ENCODE data around the gene NGLY1. TPM values are rescaled to one million over a fixed set of nuclear protein-coding genes. Genes with fewer than 3 reads are reported as not detected.

The NGLY1 gene
- total RNA-seq, 6 experiments from 2014 or later, result 20.8 to 53.1 (median 21.4) TPM

- WGBS (ENCODE audit: insufficient coverage, low coverage, low lambda C conversion rate, missing lambda C conversion rate), result 67% methylated on average over 1 of the region's 1 CpG
- H3K36me3 ChIP-seq, result no peaks in the 10 kb centered on the region
- intact Hi-C loops (cut with DNase I), result no loop called here
- ATAC-seq (no peak), DNase-seq (no peak)
- H3K4me3 ChIP-seq, result no peak overlapping the region
- H3K27me3 ChIP-seq, result no peaks in the 10 kb centered on the region
- no peaks in the 10 kb centered on the region for H3K4me1 ChIP-seq
- H3K9me3 ChIP-seq, result no peaks in the 10 kb centered on the region
- no peak for TF ChIP-seq POLR2A (IDR thresholded peaks at IDR 0.05)
- TF ChIP-seq CTCF (IDR thresholded peaks at IDR 0.05), result no peak
- H3K27ac ChIP-seq, result no peak overlapping the region
Measured at GRCh38 chr3:25692341-25692740, 90.9 kb downstream of the NGLY1 start.

- ATAC-seq (no peak), DNase-seq (no peak)
- Histone ChIP-seq H3K4me3 (no peak overlapping the region), H3K27ac (no peak overlapping the region), H3K9me3 (no peaks in the 10 kb centered on the region), H3K36me3 (no peaks in the 10 kb centered on the region), H3K27me3 (no peaks in the 10 kb centered on the region), H3K4me1 (no peaks in the 10 kb centered on the region)
- intact Hi-C loops (cut with DNase I), result no loop called here
- WGBS (ENCODE audit: insufficient coverage, low coverage, low lambda C conversion rate, missing lambda C conversion rate), result 67% methylated on average over 2 of the region's 2 CpGs
- TF ChIP-seq CTCF (IDR thresholded peaks at IDR 0.05), result no peak
- no peak for TF ChIP-seq POLR2A (IDR thresholded peaks at IDR 0.05)
Measured at GRCh38 chr3:25690768-25691533, 92.3 kb downstream of the NGLY1 start.

GRCh38 chr3:25689226-25689625, 94.0 kb downstream of the NGLY1 start:
- no peaks in the 10 kb centered on the region for H3K9me3 ChIP-seq
- intact Hi-C loops (cut with DNase I), result no loop called here
- no peak for TF ChIP-seq POLR2A (IDR thresholded peaks at IDR 0.05)
- TF ChIP-seq CTCF (IDR thresholded peaks at IDR 0.05), result no peak
- ATAC-seq (no peak), DNase-seq (no peak)
- no peak overlapping the region for H3K4me3 ChIP-seq
- H3K4me1 ChIP-seq, result no peaks in the 10 kb centered on the region
- no peak overlapping the region for H3K27ac ChIP-seq
- H3K27me3 ChIP-seq, result no peaks in the 10 kb centered on the region
- WGBS (ENCODE audit: insufficient coverage, low coverage, low lambda C conversion rate, missing lambda C conversion rate), result 35% methylated on average over 2 of the region's 3 CpGs
- no peaks in the 10 kb centered on the region for H3K36me3 ChIP-seq

GRCh38 chr3:25687742-25688141, 95.5 kb downstream of the NGLY1 start:
- Histone ChIP-seq H3K27me3 (no peaks in the 10 kb centered on the region), H3K4me3 (no peak overlapping the region), H3K4me1 (no peaks in the 10 kb centered on the region), H3K27ac (no peak overlapping the region), H3K9me3 (no peaks in the 10 kb centered on the region), H3K36me3 (no peaks in the 10 kb centered on the region)
- 86% methylated on average over 1 of the region's 1 CpG for WGBS (ENCODE audit: insufficient coverage, low coverage, low lambda C conversion rate, missing lambda C conversion rate)
- no peak for TF ChIP-seq POLR2A (IDR thresholded peaks at IDR 0.05)
- no peak for TF ChIP-seq CTCF (IDR thresholded peaks at IDR 0.05)
- DNase-seq (no peak), ATAC-seq (no peak)
- intact Hi-C loops (cut with DNase I), result no loop called here
